ENCODE measurements around the gene LIN28A. TPM values are rescaled to one million over a fixed set of nuclear protein-coding genes. Genes with fewer than 3 reads are reported as not detected.

LIN28A gene
- total RNA-seq, 1 experiment from 2014 or later, result 1,289 TPM

DNA sequence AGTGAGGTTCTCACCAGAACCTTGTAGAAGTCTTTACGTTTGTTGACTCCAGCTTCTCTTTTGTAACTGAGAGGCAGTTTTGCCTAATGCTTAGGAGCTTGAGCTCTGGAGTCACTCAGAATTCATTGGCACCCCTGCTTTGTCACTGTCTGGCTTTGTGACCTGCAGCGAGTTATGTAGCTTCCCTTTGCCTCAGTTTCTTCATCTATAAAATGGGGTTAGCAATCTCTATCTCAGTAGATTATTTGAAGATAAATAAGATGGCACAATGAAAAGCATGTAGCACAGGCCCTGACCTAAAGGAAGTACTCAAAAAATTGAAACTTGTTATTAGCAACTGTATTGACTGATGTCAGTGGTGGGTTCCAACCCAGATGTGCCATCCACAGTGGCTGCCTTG is 29.6 kb downstream of the LIN28A start:
- H3K79me2 ChIP-seq (ENCODE audit: insufficient read depth, low read length), result no peaks in the 10 kb centered on the region
- no peak overlapping the region for H2BK20ac ChIP-seq (ENCODE audit: low read depth, low read length, poor library complexity, severe bottlenecking)
- H3K4me3 Mint-ChIP-seq, result no peak overlapping the region
- H3K4me2 ChIP-seq (ENCODE audit: insufficient read depth, insufficient read length, low read length), result no peak overlapping the region
- no peaks in the 10 kb centered on the region; the same call in 1 of the 2 replicates for H3K4me1 ChIP-seq (ENCODE audit: insufficient read depth, low read length)
- no peaks in the 10 kb centered on the region for H3K79me1 ChIP-seq (ENCODE audit: insufficient read depth, low read depth, low read length, poor library complexity, severe bottlenecking)
- TF ChIP-seq, protein P1, sequence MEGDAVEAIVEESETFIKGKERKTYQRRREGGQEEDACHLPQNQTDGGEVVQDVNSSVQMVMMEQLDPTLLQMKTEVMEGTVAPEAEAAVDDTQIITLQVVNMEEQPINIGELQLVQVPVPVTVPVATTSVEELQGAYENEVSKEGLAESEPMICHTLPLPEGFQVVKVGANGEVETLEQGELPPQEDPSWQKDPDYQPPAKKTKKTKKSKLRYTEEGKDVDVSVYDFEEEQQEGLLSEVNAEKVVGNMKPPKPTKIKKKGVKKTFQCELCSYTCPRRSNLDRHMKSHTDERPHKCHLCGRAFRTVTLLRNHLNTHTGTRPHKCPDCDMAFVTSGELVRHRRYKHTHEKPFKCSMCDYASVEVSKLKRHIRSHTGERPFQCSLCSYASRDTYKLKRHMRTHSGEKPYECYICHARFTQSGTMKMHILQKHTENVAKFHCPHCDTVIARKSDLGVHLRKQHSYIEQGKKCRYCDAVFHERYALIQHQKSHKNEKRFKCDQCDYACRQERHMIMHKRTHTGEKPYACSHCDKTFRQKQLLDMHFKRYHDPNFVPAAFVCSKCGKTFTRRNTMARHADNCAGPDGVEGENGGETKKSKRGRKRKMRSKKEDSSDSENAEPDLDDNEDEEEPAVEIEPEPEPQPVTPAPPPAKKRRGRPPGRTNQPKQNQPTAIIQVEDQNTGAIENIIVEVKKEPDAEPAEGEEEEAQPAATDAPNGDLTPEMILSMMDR (conservative IDR thresholded peaks at IDR 0.05), result no peak
- H3K4ac ChIP-seq (ENCODE audit: low read depth, low read length), result no peak overlapping the region
- no peaks in the 10 kb centered on the region for H3K23me2 ChIP-seq (ENCODE audit: insufficient read length, low read depth, low read length, poor library complexity, severe bottlenecking)
- no peak overlapping the region for H3K27ac ChIP-seq (ENCODE audit: insufficient read length, low read depth, low read length)
- no peak overlapping the region for H2BK5ac ChIP-seq (ENCODE audit: insufficient read length, low read length)
- H4K5ac ChIP-seq (ENCODE audit: insufficient read length, low read depth, low read length), result no peak overlapping the region
- H3K4me1 Mint-ChIP-seq, result no peaks in the 10 kb centered on the region
- H3K9me3 ChIP-seq (ENCODE audit: control insufficient read depth, low read depth, low read length), result no peaks in the 10 kb centered on the region
- no peaks in the 10 kb centered on the region for H3K27me3 Mint-ChIP-seq (ENCODE audit: low read depth)
- no peak overlapping the region for H3T11ph ChIP-seq (ENCODE audit: low read length)
- 0 out of 7 replicates have a peak overlapping the region, but pooled peaks of 1 of the 3 experiments have one; percentile 29 for H3K27ac Mint-ChIP-seq
- no peaks in the 10 kb centered on the region for H3K9me3 Mint-ChIP-seq
- no peak overlapping the region for H3K14ac ChIP-seq (ENCODE audit: insufficient read depth, low read length)
- H4K91ac ChIP-seq (ENCODE audit: insufficient read length, low read depth, low read length), result no peak overlapping the region
- H3K23ac ChIP-seq (ENCODE audit: insufficient read length, low read depth, low read length), result no peak overlapping the region
- H3K36me3 Mint-ChIP-seq (ENCODE audit: insufficient read depth in 1 of 3, low read depth in 3 of 3), result peaks cover 22 to 77% (median 71%) of the 10 kb centered on the region in 3 experiments
- no peak overlapping the region for H2AFZ ChIP-seq (ENCODE audit: low read length)
- WGBS (ENCODE audit: extremely low coverage, insufficient read length, low lambda C conversion rate), result no CpG with 5 or more reads among the region's 2 CpGs
- no peak for DNase-seq
- no peak overlapping the region for H3K18ac ChIP-seq (ENCODE audit: insufficient read length, low read depth, low read length)
- no peak overlapping the region for H3K9ac ChIP-seq (ENCODE audit: extremely low read depth, insufficient read length, low read length)
- H3K27me3 ChIP-seq (ENCODE audit: insufficient read depth, low read length), result no peaks in the 10 kb centered on the region
- no peak overlapping the region for H2BK12ac ChIP-seq (ENCODE audit: insufficient read length, low read depth, low read length)
- no peak overlapping the region for H3K56ac ChIP-seq (ENCODE audit: insufficient read length, low read depth, low read length)
- H2AK5ac ChIP-seq (ENCODE audit: insufficient read length, low read length), result no peak overlapping the region
- H2BK120ac ChIP-seq (ENCODE audit: low read depth, low read length, poor library complexity, severe bottlenecking), result no peak overlapping the region
- H4K8ac ChIP-seq (replicated peaks; ENCODE audit: insufficient read length, low read depth, low read length), result no peak overlapping the region
- no peak overlapping the region for H2BK15ac ChIP-seq (ENCODE audit: low read depth, low read length)
- no peaks in the 10 kb centered on the region for H4K20me1 ChIP-seq (ENCODE audit: control insufficient read depth, insufficient read depth, insufficient read length)
